Uterus (tissue), 2 donors: ENCODE data around the gene TMEM117.

Experiments
- CTCF ChIP-seq, 4 experiments: fragments of 200-600 bp in 2 of 4; fragments of 450-650 bp in 2 of 4; sonication (generic) in 2 of 4; IDR thresholded peaks; one replicate each; pipeline ENCODE4 v1.5.1; 2016 to 2019; ENCODE audit warnings: antibody characterized with exemption in 4 of 4, mild to moderate bottlenecking in 2 of 4, moderate library complexity in 1 of 4
- POLR2A ChIP-seq, 2 donors: fragments of 450-650 bp; IDR thresholded peaks; one replicate each; pipeline ENCODE4 v1.6.1; 2016; ENCODE audit warnings: antibody characterized with exemption in 2 of 2, mild to moderate bottlenecking in 1 of 2, moderate library complexity in 1 of 2

- TF ChIP-seq CTCF (IDR thresholded peaks at IDR 0.05): no peak
- TF ChIP-seq POLR2A (IDR thresholded peaks at IDR 0.05): no peak
Observed at GRCh38 chr12:44038411-44038810, 202.5 kb downstream of the TMEM117 start.
